Activated naive CD8-positive, alpha-beta T cell treated with anti-CD3 and anti-CD28 coated beads, Interleukin-2, amount 50 U/mL, for 16 hours (primary cell): ENCODE results near the gene PAX8.
A peak's percentile ranks its signal among the peaks of the same experiment; 100 is the strongest.

ENCODE experiments used
- DNase-seq: peaks from one replicate; pipeline ENCODE4 v3.0.0-alpha.2; 2020; ENCODE audit warnings: low read depth, low spot score

Gene PAX8

GRCh38 chr2:113183703-113184102 is 95.0 kb downstream of the PAX8 start:
- DNase-seq: no peak

- DNase-seq: no peak
These were observed 95.5 kb downstream of the PAX8 start for GRCh38 chr2:113183264-113183663.

- no peak for DNase-seq
These were observed 96.1 kb downstream of the PAX8 start for GRCh38 chr2:113182471-113183260.

- no peak for DNase-seq
These were observed 97.3 kb downstream of the PAX8 start for GRCh38 chr2:113181258-113182051.

GRCh38 chr2:113180131-113180946 is 98.4 kb downstream of the PAX8 start:
- no peak for DNase-seq

- no peak for DNase-seq
These were observed 99.2 kb downstream of the PAX8 start for GRCh38 chr2:113179446-113180045.

- DNase-seq: no peak
These were observed 99.8 kb downstream of the PAX8 start for GRCh38 chr2:113178891-113179290.

GRCh38 chr2:113178069-113178746 is 100.5 kb downstream of the PAX8 start:
- no peak for DNase-seq

GRCh38 chr2:113176696-113177355 is 101.9 kb downstream of the PAX8 start:
- no peak for DNase-seq

GRCh38 chr2:113175736-113176695 is 102.7 kb downstream of the PAX8 start:
- no peak for DNase-seq

GRCh38 chr2:113175042-113175628 is 103.6 kb downstream of the PAX8 start:
- DNase-seq: no peak

- no peak for DNase-seq
These were observed 104.4 kb downstream of the PAX8 start for GRCh38 chr2:113174376-113174750.

- DNase-seq: peak; percentile 65
These were observed 105.0 kb downstream of the PAX8 start, which contains the start of gene PSD4 for GRCh38 chr2:113173542-113174375. TSS of gene PSD4 (plus strand) at chr2:113173971. CDS start at chr2:113182457, 8,486 bp downstream.

- DNase-seq: no peak
These were observed 105.8 kb downstream of the PAX8 start for GRCh38 chr2:113172721-113173541.

- no peak for DNase-seq
These were observed 107.2 kb downstream of the PAX8 start for GRCh38 chr2:113171334-113172075.

- no peak for DNase-seq
These were observed 109.1 kb downstream of the PAX8 start for GRCh38 chr2:113169586-113169985.
